Activated gamma-delta T cell (primary cell): Measurements from ENCODE around the gene CRACR2A.
A peak's percentile ranks its signal among the peaks of the same experiment; 100 is the strongest.

ENCODE experiments used
- DNase-seq: peaks from one replicate; lab custom pipeline; 2025; lab: John Stamatoyannopoulos, UW

The CRACR2A gene

GRCh38 chr12:3753544-3754284 lies 805 bp upstream of the CRACR2A start:
- no peak for DNase-seq

GRCh38 chr12:3752096-3752709 lies 706 bp downstream of the CRACR2A start:
- DNase-seq: peak; percentile 45

DNA sequence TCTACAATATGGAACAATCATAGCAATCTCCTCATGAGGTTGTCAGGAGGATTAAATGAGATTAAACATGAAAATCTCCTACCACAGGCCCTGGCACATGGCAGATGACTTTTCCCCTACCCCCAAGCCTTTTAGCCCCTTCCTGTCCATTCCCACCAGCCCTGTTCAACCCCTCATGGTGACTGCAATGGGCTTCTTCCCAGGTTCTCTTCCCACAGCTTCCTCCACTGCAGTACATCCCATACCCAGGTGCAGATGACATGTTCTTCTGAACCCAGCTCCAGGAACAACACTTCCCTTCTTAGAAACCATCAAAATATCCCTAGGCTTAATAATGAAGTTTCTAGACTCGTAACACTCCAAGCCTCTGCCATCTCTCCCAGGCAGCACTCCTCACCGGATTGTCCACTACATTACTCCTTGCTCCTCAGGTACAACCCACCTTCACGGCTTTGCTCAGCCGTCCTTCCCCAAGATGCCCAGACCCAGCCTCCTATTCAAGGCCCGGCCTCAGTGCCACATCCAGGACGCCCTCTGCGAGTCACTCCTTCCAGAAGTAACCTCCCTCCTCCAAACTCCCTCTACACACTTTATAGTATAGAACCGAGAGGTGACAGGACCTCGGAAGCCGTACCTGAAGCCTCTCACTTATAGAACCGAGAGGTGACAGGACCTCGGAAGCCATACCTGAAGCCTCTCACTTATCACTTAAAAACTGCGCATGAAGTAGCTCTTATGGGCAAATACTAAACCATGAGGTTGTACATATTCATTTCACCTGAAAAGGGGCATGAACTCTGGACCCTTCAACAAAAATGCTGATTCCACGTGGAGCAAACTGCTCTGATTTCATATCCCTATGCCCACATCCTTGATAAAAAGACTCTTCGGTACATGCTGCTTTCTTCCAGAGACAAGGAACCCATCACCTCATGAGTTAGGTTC lies 1.5 kb downstream of the CRACR2A start:
- no peak for DNase-seq

GRCh38 chr12:3750616-3751015 lies 2.3 kb downstream of the CRACR2A start:
- no peak for DNase-seq

GRCh38 chr12:3748620-3749019 lies 4.3 kb downstream of the CRACR2A start:
- no peak for DNase-seq

DNA sequence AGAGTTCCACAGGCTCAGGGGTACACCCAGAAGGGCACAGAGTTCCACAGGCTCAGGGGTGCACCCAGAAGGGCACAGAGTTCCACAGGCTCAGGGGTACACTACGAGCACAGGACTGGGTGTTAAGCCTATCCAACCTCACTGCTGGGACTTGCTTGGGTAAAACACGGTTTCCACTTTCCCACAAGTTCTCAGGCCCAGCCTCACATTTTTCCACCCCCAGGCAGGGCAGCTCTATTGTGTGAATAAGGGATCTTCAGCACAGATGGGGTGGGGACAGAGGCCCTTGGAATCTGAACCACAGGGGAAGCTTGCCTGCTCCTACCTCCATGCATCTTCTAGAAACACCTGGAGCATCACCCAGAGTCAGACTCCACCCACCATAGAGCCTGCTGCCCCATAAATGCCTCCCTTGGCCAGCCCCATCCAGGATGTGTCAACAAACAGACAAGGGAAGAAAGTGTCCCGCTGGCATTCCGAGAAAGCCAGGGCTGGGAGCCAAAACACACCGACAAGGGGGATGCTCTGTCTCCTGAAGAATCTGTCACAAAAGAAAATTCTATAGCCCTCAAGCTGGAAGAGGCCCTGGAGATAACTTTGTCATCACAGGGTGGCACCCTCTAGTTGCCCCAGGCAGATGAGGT lies 4.8 kb downstream of the CRACR2A start:
- DNase-seq: no peak

DNA sequence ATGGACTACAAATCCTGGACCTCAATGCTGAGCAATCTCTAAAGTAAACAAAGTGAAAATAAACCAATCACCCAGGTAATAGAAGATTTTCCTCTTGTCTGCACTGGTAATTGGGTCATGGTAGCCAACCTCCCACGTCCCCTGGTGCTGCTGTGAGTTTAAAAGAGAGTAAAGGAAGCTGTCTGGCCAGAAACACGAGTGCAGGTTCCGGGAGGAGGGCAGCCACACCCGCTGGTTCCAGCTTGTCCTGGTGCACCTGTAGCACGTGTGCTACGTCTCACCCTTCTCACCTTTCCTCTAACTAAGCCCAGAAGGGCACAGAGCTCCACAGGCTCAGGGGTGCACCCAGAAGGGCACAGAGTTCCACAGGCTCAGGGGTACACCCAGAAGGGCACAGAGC lies 5.4 kb downstream of the CRACR2A start:
- no peak for DNase-seq

DNA sequence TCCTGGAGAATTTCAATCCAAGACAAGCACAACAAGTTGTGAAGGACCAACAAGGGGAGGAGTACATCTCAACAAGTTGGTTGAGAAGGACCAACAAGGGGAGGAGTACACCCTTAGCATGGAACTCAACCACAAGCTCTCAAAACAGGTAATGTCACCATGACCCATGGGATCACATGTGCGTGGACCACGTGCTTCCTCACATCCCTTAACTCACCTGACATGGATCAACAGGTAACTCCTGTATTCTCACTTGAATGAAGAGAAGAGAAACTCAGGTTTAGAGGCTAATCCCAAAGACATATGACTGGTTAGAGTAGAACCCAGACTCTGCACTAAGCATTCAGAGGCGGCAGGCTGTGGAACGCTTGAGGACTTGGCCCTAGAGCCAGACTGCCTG lies 6.2 kb downstream of the CRACR2A start:
- DNase-seq: no peak

GRCh38 chr12:3745152-3745551 lies 7.8 kb downstream of the CRACR2A start:
- DNase-seq: no peak

- DNase-seq: no peak
Measured at GRCh38 chr12:3744229-3744901, 8.5 kb downstream of the CRACR2A start.

- DNase-seq: no peak
Measured at GRCh38 chr12:3743803-3744202, 9.1 kb downstream of the CRACR2A start.

DNA sequence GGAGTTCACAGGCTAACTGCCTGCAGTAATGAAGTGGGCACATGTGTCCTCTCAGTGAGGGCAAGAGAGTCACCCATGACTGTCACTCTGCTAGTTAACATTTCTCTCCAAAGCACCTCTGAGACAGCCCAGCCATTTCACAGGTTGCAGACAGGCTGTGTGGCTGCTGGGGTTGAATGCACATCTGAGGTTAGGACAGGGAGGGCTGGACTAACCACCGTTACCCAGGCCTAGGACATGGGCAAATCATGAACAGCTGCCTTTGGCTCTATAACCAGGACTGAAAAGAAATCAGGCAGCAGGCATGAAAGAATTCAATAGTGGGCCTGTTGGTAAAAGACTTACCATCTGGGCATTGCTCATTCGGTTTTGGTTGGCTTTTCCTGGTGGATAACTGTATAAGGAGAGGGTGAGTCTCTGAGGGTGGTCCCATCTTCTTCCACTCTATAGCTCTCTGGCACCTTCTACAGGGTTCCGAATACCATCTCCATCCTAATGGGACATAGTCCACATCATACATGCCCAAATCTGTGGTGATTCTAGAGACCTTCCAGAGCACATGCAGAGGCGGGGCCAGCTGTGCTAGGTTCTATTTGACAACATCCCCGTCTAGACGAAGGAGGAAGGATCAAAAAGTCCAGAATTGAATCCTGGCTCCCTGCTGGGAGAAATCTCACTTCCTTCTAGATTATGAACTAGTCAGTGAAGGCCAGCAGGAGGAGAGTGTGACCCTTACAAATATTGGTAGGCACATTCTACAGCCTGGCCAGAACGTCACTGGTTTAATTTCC lies 10.8 kb downstream of the CRACR2A start:
- no peak for DNase-seq

GRCh38 chr12:3740480-3741231 lies 12.3 kb downstream of the CRACR2A start:
- DNase-seq: no peak

DNA sequence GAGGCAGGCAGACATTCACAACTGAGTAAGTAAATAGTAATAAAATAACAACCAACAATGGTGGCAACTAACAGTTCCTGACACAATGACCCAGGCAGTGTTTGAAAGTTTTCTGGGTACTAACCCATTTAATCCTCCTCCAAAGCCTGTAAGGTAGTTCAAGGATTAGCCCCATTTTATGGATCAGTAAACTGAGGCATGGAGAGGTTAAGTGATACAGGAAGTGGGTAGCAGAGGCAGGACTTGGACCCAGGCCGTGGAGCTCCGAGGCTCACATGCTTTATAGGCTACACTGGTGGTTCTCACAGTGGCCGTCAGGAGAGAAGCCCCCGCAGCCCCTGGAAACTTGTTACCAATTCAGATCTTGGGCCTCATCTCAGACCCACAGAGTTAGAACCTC lies 17.5 kb downstream of the CRACR2A start:
- DNase-seq: no peak

GRCh38 chr12:3732901-3733300 lies 20.0 kb downstream of the CRACR2A start:
- no peak for DNase-seq

GRCh38 chr12:3730111-3730510 lies 22.8 kb downstream of the CRACR2A start:
- DNase-seq: no peak

- no peak for DNase-seq
Measured at GRCh38 chr12:3728686-3729085, 24.2 kb downstream of the CRACR2A start.

DNA sequence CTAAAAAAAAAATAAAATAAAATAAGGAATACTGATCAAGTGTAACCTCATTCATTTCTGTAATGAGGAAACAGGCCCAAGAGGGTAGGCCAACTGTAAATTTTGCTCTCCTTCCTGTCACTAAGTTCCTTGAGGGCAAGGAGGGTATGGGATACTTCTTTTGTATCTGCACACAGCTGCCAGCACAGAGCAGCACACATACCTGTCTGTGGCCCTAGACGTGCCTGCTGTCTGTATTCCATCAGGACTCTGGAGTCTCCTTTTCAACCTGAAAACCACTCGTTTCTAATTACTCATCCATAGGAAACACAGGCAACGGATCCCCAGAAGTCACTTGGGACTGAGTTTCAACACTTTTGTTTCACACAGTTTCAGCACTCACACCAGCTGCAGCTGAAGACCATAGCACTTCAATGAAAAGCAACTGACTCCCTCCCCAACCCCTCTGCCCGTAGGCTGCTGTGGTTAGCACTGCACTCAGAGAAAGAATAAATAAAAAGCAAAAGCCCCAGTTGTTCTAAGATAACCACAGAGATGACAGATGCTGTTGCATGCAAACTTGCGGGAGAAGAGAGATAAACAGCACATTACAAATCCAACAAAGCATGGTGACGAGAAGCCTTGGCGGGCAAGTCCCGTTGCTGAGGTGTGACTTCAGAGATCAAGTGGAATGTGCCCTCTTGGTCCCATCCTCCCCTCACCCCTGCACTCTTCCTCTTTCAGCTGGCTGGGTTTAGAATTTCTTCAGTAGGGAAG lies 24.9 kb downstream of the CRACR2A start:
- no peak for DNase-seq

DNA sequence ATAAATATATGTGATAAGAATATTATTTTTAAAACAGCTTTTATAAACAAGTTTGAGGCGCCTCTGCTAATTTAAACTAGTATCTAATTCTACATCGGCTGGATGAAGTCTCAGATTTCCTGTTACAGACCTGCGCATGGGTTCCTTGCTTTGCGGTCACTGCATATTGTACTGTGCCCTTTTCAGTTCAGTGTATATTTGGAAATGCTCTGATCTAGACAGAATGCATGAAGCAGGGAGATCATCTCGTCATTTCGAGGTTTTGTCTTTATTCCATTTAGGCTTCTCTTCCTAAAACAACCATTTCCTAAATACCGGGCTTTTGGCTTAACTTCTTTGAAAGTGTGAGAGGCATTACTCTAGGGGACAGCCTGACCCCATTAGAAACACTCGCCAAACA lies 25.6 kb downstream of the CRACR2A start:
- DNase-seq: no peak
